IMR-90 (cell line): ENCODE data around the gene KDM8. TPM values are rescaled to one million over a fixed set of nuclear protein-coding genes. Genes with fewer than 3 reads are reported as not detected.

ENCODE experiments used
- ATAC-seq: fragments of 200-7000 bp; cut with Tn5 transposase; 2 replicates; pipeline ENCODE4 v1.9.1; 2020; ENCODE audit warnings: low read depth, mild to moderate bottlenecking, moderate library complexity
- BruUV-seq: library from RNA; stranded (reverse); fragments of 400-500 nt; replicated peaks from 2 replicates; lab custom pipeline; 2021; lab: Mats Ljungman, UMichigan
- CTCF ChIA-PET: fragments of 300-600 bp; formaldehyde crosslinking; extraction: SDS; loops from one replicate; lab custom pipeline; 2021; ENCODE audit warnings: antibody characterized with exemption; lab: Yijun Ruan, JAX
- POLR2A ChIA-PET: fragments of 300-600 bp; sonication (Branson Sonifier 250); formaldehyde crosslinking; loops from one replicate; lab custom pipeline; 2022; ENCODE audit warnings: antibody characterized with exemption; ENCODE audit not compliant: unreplicated experiment; lab: Charles Lee
- DNase-seq: peaks from one replicate; pipeline ENCODE4 v3.0.0; 2013
- H2AFZ ChIP-seq: replicated peaks from 2 replicates; pipeline ENCODE3; 2013; ENCODE audit warnings: low read length, mild to moderate bottlenecking; ENCODE audit not compliant: poor library complexity
- H2AK5ac ChIP-seq: 2 replicates; pipeline ENCODE4 v1.6.1; 2013; ENCODE audit warnings: low read depth, low read length, inconsistent platforms
- H2AK9ac ChIP-seq: replicated peaks from 2 replicates; pipeline ENCODE3; 2013; ENCODE audit warnings: mild to moderate bottlenecking, low read depth, low read length, moderate library complexity; ENCODE audit not compliant: poor library complexity
- H2BK120ac ChIP-seq: 2 replicates; pipeline ENCODE4 v1.6.1; 2013; ENCODE audit warnings: low read depth, low read length, inconsistent platforms
- H2BK15ac ChIP-seq: 3 replicates; pipeline ENCODE4 v1.6.1; 2013; ENCODE audit warnings: low read depth, low read length, inconsistent platforms
- H2BK20ac ChIP-seq: 2 replicates; pipeline ENCODE4 v1.6.1; 2013; ENCODE audit warnings: low read depth, mild to moderate bottlenecking, inconsistent platforms, low read length, moderate library complexity
- H2BK5ac ChIP-seq: 2 replicates; pipeline ENCODE4 v1.6.1; 2013; ENCODE audit warnings: mild to moderate bottlenecking, low read depth, low read length, inconsistent platforms; ENCODE audit not compliant: poor library complexity, severe bottlenecking
- H3K14ac ChIP-seq: replicated peaks from 2 replicates; pipeline ENCODE4 v1.6.1; 2013; ENCODE audit warnings: low read depth, low read length, inconsistent platforms
- H3K18ac ChIP-seq: 2 replicates; pipeline ENCODE4 v1.6.1; 2013; ENCODE audit warnings: low read depth, low read length, control low read depth
- H3K23ac ChIP-seq: 2 replicates; pipeline ENCODE4 v1.6.1; 2013; ENCODE audit warnings: low read depth, low read length, inconsistent platforms
- H3K27ac ChIP-seq: 2 replicates; pipeline ENCODE4 v1.5.1; 2013; ENCODE audit warnings: mild to moderate bottlenecking, control low read depth, low read length; ENCODE audit not compliant: insufficient read depth
- H3K27me3 ChIP-seq: 2 replicates; pipeline ENCODE4 v1.6.1; 2013; ENCODE audit warnings: low read length; ENCODE audit not compliant: control insufficient read depth, insufficient read depth
- H3K36me3 ChIP-seq: 2 replicates; pipeline ENCODE4 v1.6.1; 2013; ENCODE audit warnings: low read length, mixed read lengths; ENCODE audit not compliant: control insufficient read depth, insufficient read depth
- H3K4ac ChIP-seq: 2 replicates; pipeline ENCODE4 v1.6.1; 2013; ENCODE audit warnings: low read depth, low read length, inconsistent platforms
- H3K4me1 ChIP-seq: 2 replicates; pipeline ENCODE4 v1.6.1; 2013; ENCODE audit warnings: low read length, mixed read lengths; ENCODE audit not compliant: control insufficient read depth, insufficient read depth
- H3K4me2 ChIP-seq: 2 replicates; pipeline ENCODE4 v1.6.1; 2013; ENCODE audit warnings: low read depth, mild to moderate bottlenecking, control low read depth, low read length, moderate library complexity
- H3K4me3 ChIP-seq: 2 replicates; pipeline ENCODE4 v1.5.1; 2013; ENCODE audit warnings: low read depth, mild to moderate bottlenecking, control low read depth, low read length, moderate library complexity; ENCODE audit not compliant: insufficient read depth
- H3K56ac ChIP-seq: 2 replicates; pipeline ENCODE4 v1.6.1; 2013; ENCODE audit warnings: low read length, inconsistent platforms; ENCODE audit not compliant: insufficient read depth; ENCODE audit errors: extremely low read depth
- H3K79me1 ChIP-seq, 2 experiments: 2 replicates each; pipeline ENCODE4 v1.6.1; 2013; ENCODE audit warnings: low read length in 2 of 2, inconsistent platforms in 1 of 2, low read depth in 1 of 2
- H3K9ac ChIP-seq: 2 replicates; pipeline ENCODE4 v1.6.1; 2013; ENCODE audit warnings: low read depth, low read length, control low read depth
- H3K9me1 ChIP-seq: 2 replicates; pipeline ENCODE4 v1.6.1; 2013; ENCODE audit warnings: low read length, inconsistent platforms; ENCODE audit not compliant: insufficient read depth
- H3K9me3 ChIP-seq: 2 replicates; pipeline ENCODE4 v1.6.1; 2013; ENCODE audit warnings: low read length; ENCODE audit not compliant: control insufficient read depth, insufficient read depth
- H4K20me1 ChIP-seq: 2 replicates; pipeline ENCODE4 v1.6.1; 2013; ENCODE audit warnings: low read length, inconsistent platforms; ENCODE audit not compliant: insufficient read depth
- H4K5ac ChIP-seq: 2 replicates; pipeline ENCODE4 v1.6.1; 2013; ENCODE audit warnings: mild to moderate bottlenecking, low read depth, low read length, control low read depth
- H4K8ac ChIP-seq, 2 experiments: 2 replicates each; pipeline ENCODE4 v1.6.1; 2013; ENCODE audit warnings: low read depth in 2 of 2, low read length in 2 of 2, control low read depth in 1 of 2, inconsistent platforms in 1 of 2
- H4K91ac ChIP-seq: 2 replicates; pipeline ENCODE4 v1.6.1; 2013; ENCODE audit warnings: low read depth, low read length, inconsistent platforms; ENCODE audit not compliant: insufficient read depth
- BHLHE40 ChIP-seq: fragments of 150-350 bp; IDR thresholded peaks from 2 replicates; pipeline ENCODE4 v1.6.1; 2016; ENCODE audit warnings: mild to moderate bottlenecking, low read depth, low read length
- CEBPB ChIP-seq: IDR thresholded peaks from 2 replicates; pipeline ENCODE4 v1.6.1; 2012; ENCODE audit warnings: low read depth, low read length, improper control_type of control experiment
- FOS ChIP-seq: fragments of 150-350 bp; IDR thresholded peaks from 2 replicates; pipeline ENCODE4 v1.6.1; 2016; ENCODE audit warnings: low read depth, low read length
- MAZ ChIP-seq: IDR thresholded peaks from 2 replicates; pipeline ENCODE4 v1.6.1; 2012; ENCODE audit warnings: low read depth, mild to moderate bottlenecking, low read length, improper control_type of control experiment, moderate library complexity, borderline replicate concordance
- RCOR1 ChIP-seq: IDR thresholded peaks from 2 replicates; pipeline ENCODE4 v1.6.1; 2012; ENCODE audit warnings: mild to moderate bottlenecking, low read length, improper control_type of control experiment; ENCODE audit not compliant: insufficient replicate concordance
- SMC3 ChIP-seq: fragments of 150-350 bp; IDR thresholded peaks from 2 replicates; pipeline ENCODE4 v1.6.1; 2016; ENCODE audit warnings: low read depth, mild to moderate bottlenecking, antibody characterized with exemption, low read length, moderate library complexity
- WGBS, 2 experiments: methylation state at CpG; one replicate each; pipeline versions ENCODE4 v1.1.5 to v1.1.7; 2013; ENCODE audit warnings: missing lambda C conversion rate in 2 of 2; ENCODE audit not compliant: insufficient read length in 1 of 2; ENCODE audit errors: extremely low coverage in 2 of 2; 5-methylcytosine and 5-hydroxymethylcytosine counted together
- dilution Hi-C: fragments of 300-500 bp; cut with HindIII; formaldehyde crosslinking; loops from one replicate; pipeline ENCODE4 v1.14.3; 2018; ENCODE audit warnings: low sequenced_read_pairs; ENCODE audit not compliant: unreplicated experiment
- in situ Hi-C: fragments of 300-500 bp; cut with MboI; formaldehyde crosslinking; loops from 3 replicates; pipeline ENCODE4 v1.14.3; 2019; ENCODE audit warnings: low sequenced_read_pairs, inconsistent platforms, mixed read lengths
- intact Hi-C: fragments of 100-400 bp; cut with micrococcal nuclease; formaldehyde crosslinking; loops from 2 replicates; pipeline ENCODE4 v1.10.0; 2022
- polyA plus RNA-seq, 3 experiments: library from polyadenylated mRNA; depleted of rRNA; stranded (reverse); fragments of >200 nt; gene quantifications; 2 replicates each; pipeline ENCODE4 v1.2.3, GENCODE V29; 2012; ENCODE audit warnings: low replicate concordance in 1 of 3
- total RNA-seq: library from RNA; depleted of rRNA; stranded (reverse); fragments of >200 nt; gene quantifications from 2 replicates; pipeline ENCODE4 v1.2.3, GENCODE V29; 2012
- TF ChIP-seq, protein P1 (sequence below): fragments of 150-350 bp; IDR thresholded peaks from 2 replicates; pipeline ENCODE4 v1.6.1; 2016; ENCODE audit warnings: low read depth, mild to moderate bottlenecking, low read length, moderate library complexity, borderline replicate concordance

KDM8 gene
- total and polyA plus RNA-seq, 2 of the 4 experiments (the other 2 are of a cell fraction) = 3.2 to 3.8 TPM

DNA sequence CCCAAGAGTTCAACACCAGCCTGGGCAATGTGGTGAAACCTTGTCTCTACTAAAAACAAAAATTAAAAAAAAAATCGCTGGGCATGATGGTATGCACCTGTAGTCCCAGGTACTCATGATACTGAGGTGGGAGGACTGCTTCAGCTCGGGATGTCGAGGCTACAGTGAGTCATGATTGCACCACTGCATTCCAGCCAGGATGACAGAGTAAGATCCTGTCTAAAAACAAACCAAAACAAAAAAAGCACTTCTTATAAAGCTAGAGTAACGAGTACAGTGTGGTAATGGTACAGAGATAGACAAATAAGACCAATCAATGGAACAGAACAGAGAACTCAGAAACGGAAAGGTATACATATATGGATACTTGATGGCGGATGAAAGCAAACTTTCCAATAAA lies 60.8 kb downstream of the KDM8 start:
- Histone ChIP-seq H3K9ac (no peak overlapping the region), H3K4me2 (peak overlapping the region; percentile 56; the same call in 1 of the 2 replicates), H4K5ac (no peak overlapping the region), H4K20me1 (no peaks in the 10 kb centered on the region), H3K9me3 (no peaks in the 10 kb centered on the region), H2BK120ac (peak overlapping the region; percentile 20; the same call in 1 of the 2 replicates), H2AK9ac (no peak overlapping the region), H2AK5ac (0 out of 2 replicates have a peak overlapping the region, but pooled peaks have one; percentile 30), H2BK20ac (peak overlapping the region; percentile 54; the same call in 1 of the 2 replicates), H3K27ac (peak overlapping the region; percentile 44; the same call in 1 of the 2 replicates), H3K14ac (no peak overlapping the region), H4K91ac (peak overlapping the region; percentile 21), H3K36me3 (no peaks in the 10 kb centered on the region), H2BK5ac (peak overlapping the region; percentile 93), H3K23ac (no peak overlapping the region), H3K18ac (no peak overlapping the region), H2AFZ (no peak overlapping the region), H3K56ac (no peak overlapping the region; the same call in 1 of the 2 replicates), H3K79me1 (peaks cover 24 to 60% of the 10 kb centered on the region in 2 experiments), H4K8ac (no peak overlapping the region), H3K4ac (peak overlapping the region; percentile 32; the same call in 1 of the 2 replicates), H3K4me3 (no peak overlapping the region), H3K27me3 (no peaks in the 10 kb centered on the region), H3K9me1 (peaks cover 11% of the 10 kb centered on the region), H2BK15ac (peak overlapping the region; percentile 76; the same call in 1 of the 3 replicates), H3K4me1 (peaks cover 5% of the 10 kb centered on the region)
- in situ Hi-C loops = no loop called here
- dilution Hi-C loops = no loop called here
- BruUV-seq = no TSS peak
- ATAC-seq = peak; percentile 67
- DNase-seq = peak; percentile 88
- CTCF ChIA-PET = interaction anchor here (0.6 to 1.3 kb wide), 2 partner anchors 29 to 953 kb away, joined by 3 to 6 read pairs; no protein-coding TSS in a partner anchor
- no CpG with 5 or more reads among the region's 6 CpGs for WGBS, 2 experiments
- POLR2A ChIA-PET = no interaction called here
- intact Hi-C loops = no loop called here
- peak; percentile 17; the same call in 1 of the 2 replicates for TF ChIP-seq SMC3
- TF ChIP-seq FOS = peak; percentile 94
- TF ChIP-seq CEBPB = peak; percentile 98
- TF ChIP-seq, protein P1, sequence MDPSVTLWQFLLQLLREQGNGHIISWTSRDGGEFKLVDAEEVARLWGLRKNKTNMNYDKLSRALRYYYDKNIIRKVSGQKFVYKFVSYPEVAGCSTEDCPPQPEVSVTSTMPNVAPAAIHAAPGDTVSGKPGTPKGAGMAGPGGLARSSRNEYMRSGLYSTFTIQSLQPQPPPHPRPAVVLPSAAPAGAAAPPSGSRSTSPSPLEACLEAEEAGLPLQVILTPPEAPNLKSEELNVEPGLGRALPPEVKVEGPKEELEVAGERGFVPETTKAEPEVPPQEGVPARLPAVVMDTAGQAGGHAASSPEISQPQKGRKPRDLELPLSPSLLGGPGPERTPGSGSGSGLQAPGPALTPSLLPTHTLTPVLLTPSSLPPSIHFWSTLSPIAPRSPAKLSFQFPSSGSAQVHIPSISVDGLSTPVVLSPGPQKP = no peak
- no peak for TF ChIP-seq BHLHE40
- TF ChIP-seq RCOR1 = peak; percentile 84
- TF ChIP-seq MAZ = 0 out of 2 replicates have a peak, but pooled peaks have one; percentile 15
